ENCODE data around the gene UBE4A.

UBE4A gene

GRCh38 chr11:118442908-118443589 is 83.6 kb downstream of the UBE4A start:
- H3K4me1 ChIP-seq (ENCODE audit: control insufficient read depth, low read depth, low read length): peaks cover 43% of the 10 kb centered on the region
- no peak overlapping the region for H3K27ac ChIP-seq (ENCODE audit: low read length)
- peaks cover 39% of the 10 kb centered on the region for H3K36me3 ChIP-seq (ENCODE audit: control insufficient read depth, low read depth, low read length)
- no peaks in the 10 kb centered on the region for H3K9me3 ChIP-seq (ENCODE audit: control insufficient read depth, low read depth, low read length)
- H3K4me3 ChIP-seq (ENCODE audit: low read length): no peak overlapping the region
- H3K9ac ChIP-seq (ENCODE audit: low read length): no peak overlapping the region
- H3K27me3 ChIP-seq (ENCODE audit: control insufficient read depth, insufficient read depth, low read length): no peaks in the 10 kb centered on the region

GRCh38 chr11:118443590-118444218 is 84.3 kb downstream of the UBE4A start:
- Histone ChIP-seq H3K4me1 (ENCODE audit: control insufficient read depth, low read depth, low read length) (peaks cover 40% of the 10 kb centered on the region), H3K27ac (ENCODE audit: low read length) (no peak overlapping the region), H3K36me3 (ENCODE audit: control insufficient read depth, low read depth, low read length) (peaks cover 40% of the 10 kb centered on the region), H3K27me3 (ENCODE audit: control insufficient read depth, insufficient read depth, low read length) (no peaks in the 10 kb centered on the region), H3K9ac (ENCODE audit: low read length) (no peak overlapping the region), H3K4me3 (ENCODE audit: low read length) (no peak overlapping the region), H3K9me3 (ENCODE audit: control insufficient read depth, low read depth, low read length) (no peaks in the 10 kb centered on the region)

GRCh38 chr11:118447423-118447822 is 88.0 kb downstream of the UBE4A start:
- Histone ChIP-seq H3K36me3 (ENCODE audit: control insufficient read depth, low read depth, low read length) (peaks cover 23% of the 10 kb centered on the region), H3K9ac (ENCODE audit: low read length) (no peak overlapping the region), H3K27me3 (ENCODE audit: control insufficient read depth, insufficient read depth, low read length) (no peaks in the 10 kb centered on the region), H3K27ac (ENCODE audit: low read length) (no peak overlapping the region), H3K9me3 (ENCODE audit: control insufficient read depth, low read depth, low read length) (no peaks in the 10 kb centered on the region), H3K4me1 (ENCODE audit: control insufficient read depth, low read depth, low read length) (peaks cover 6% of the 10 kb centered on the region), H3K4me3 (ENCODE audit: low read length) (no peak overlapping the region)

- H3K9ac ChIP-seq (ENCODE audit: low read length): no peak overlapping the region
- no peak overlapping the region for H3K27ac ChIP-seq (ENCODE audit: low read length)
- no peaks in the 10 kb centered on the region for H3K27me3 ChIP-seq (ENCODE audit: control insufficient read depth, insufficient read depth, low read length)
- peaks cover 23% of the 10 kb centered on the region for H3K36me3 ChIP-seq (ENCODE audit: control insufficient read depth, low read depth, low read length)
- no peak overlapping the region for H3K4me3 ChIP-seq (ENCODE audit: low read length)
- H3K9me3 ChIP-seq (ENCODE audit: control insufficient read depth, low read depth, low read length): no peaks in the 10 kb centered on the region
- H3K4me1 ChIP-seq (ENCODE audit: control insufficient read depth, low read depth, low read length): no peaks in the 10 kb centered on the region
Observed at GRCh38 chr11:118448294-118448693, 88.9 kb downstream of the UBE4A start.

Measured in iPS-18a (cell line).